AG04450 (cell line): ENCODE results near the gene ETV7. TPM values are rescaled to one million over a fixed set of nuclear protein-coding genes. Genes with fewer than 3 reads are reported as not detected.

Experiments used
- CTCF ChIA-PET: fragments of 300-600, 350-600 bp; formaldehyde crosslinking; extraction: SDS; loops from one replicate; lab custom pipeline; 2022; ENCODE audit warnings: antibody characterized with exemption, inconsistent platforms; lab: Charles Lee
- POLR2A ChIA-PET: fragments of 350-600 bp; formaldehyde crosslinking; extraction: SDS; loops from one replicate; lab custom pipeline; 2021; ENCODE audit warnings: antibody characterized with exemption, inconsistent platforms; lab: Yijun Ruan, JAX
- DNase-seq: peaks from one replicate; pipeline ENCODE4 v3.0.0-alpha.2; 2011; ENCODE audit warnings: low read depth, low spot score
- H3K27ac ChIP-seq: one replicate; pipeline ENCODE4 v1.5.1; 2012; ENCODE audit warnings: low read depth, low read length, control low read depth
- H3K27me3 ChIP-seq: one replicate; pipeline ENCODE4 v1.6.0; 2012; ENCODE audit warnings: low read length; ENCODE audit not compliant: control insufficient read depth, insufficient read depth
- H3K4me3 ChIP-seq: 2 replicates; pipeline ENCODE4 v1.5.1; 2011; ENCODE audit warnings: mild to moderate bottlenecking, low read depth, low read length, control low read depth
- H3K9me3 ChIP-seq: 2 replicates; pipeline ENCODE4 v1.5.1; 2012; ENCODE audit warnings: low read length; ENCODE audit not compliant: control insufficient read depth, insufficient read depth
- polyA plus RNA-seq: library from polyadenylated mRNA; depleted of rRNA; stranded (reverse); fragments of >200 nt; gene quantifications from 2 replicates; pipeline ENCODE4 v1.2.3, GENCODE V29; 2011
- TF ChIP-seq, protein P1 (sequence below): IDR thresholded peaks from 2 replicates; pipeline ENCODE4 v1.5.1; 2011; ENCODE audit warnings: low read depth, low read length, control low read depth, inconsistent platforms

The ETV7 gene
- polyA plus RNA-seq, 1 experiment, result 0.41 TPM

DNA sequence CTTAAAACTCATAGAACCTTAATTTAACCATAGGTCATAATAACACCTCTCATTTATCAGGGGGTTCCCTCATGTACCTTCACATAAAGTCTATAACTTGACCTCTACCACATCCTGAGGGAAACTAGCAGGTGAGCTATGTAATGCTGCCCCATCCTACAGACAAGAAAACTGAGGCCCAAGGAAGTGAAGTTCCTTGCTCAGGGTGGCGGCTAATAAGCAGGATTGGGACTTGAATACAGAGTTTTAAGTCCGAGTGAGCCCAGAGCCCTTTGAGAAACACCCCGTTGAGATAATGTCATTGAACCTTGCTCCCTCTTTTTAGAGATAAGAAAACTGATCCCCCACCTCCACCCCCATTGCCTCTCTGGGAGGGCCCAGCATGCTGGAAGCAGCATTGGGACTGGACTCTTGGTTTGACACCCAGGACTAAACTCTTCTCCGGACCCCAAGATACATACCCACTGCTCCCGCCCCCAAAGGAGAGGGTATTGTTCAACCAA lies 51.2 kb downstream of the ETV7 start:
- no peaks in the 10 kb centered on the region for H3K9me3 ChIP-seq
- CTCF ChIA-PET, result interaction anchor here (1.4 kb wide), 1 partner anchor 34 kb away, joined by 5 read pairs; no protein-coding TSS in a partner anchor
- no peak overlapping the region for H3K27ac ChIP-seq
- H3K27me3 ChIP-seq, result peaks cover 73% of the 10 kb centered on the region
- no peak for DNase-seq
- TF ChIP-seq, protein P1, sequence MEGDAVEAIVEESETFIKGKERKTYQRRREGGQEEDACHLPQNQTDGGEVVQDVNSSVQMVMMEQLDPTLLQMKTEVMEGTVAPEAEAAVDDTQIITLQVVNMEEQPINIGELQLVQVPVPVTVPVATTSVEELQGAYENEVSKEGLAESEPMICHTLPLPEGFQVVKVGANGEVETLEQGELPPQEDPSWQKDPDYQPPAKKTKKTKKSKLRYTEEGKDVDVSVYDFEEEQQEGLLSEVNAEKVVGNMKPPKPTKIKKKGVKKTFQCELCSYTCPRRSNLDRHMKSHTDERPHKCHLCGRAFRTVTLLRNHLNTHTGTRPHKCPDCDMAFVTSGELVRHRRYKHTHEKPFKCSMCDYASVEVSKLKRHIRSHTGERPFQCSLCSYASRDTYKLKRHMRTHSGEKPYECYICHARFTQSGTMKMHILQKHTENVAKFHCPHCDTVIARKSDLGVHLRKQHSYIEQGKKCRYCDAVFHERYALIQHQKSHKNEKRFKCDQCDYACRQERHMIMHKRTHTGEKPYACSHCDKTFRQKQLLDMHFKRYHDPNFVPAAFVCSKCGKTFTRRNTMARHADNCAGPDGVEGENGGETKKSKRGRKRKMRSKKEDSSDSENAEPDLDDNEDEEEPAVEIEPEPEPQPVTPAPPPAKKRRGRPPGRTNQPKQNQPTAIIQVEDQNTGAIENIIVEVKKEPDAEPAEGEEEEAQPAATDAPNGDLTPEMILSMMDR, result no peak
- H3K4me3 ChIP-seq, result no peak overlapping the region
- POLR2A ChIA-PET, result no interaction called here

DNA sequence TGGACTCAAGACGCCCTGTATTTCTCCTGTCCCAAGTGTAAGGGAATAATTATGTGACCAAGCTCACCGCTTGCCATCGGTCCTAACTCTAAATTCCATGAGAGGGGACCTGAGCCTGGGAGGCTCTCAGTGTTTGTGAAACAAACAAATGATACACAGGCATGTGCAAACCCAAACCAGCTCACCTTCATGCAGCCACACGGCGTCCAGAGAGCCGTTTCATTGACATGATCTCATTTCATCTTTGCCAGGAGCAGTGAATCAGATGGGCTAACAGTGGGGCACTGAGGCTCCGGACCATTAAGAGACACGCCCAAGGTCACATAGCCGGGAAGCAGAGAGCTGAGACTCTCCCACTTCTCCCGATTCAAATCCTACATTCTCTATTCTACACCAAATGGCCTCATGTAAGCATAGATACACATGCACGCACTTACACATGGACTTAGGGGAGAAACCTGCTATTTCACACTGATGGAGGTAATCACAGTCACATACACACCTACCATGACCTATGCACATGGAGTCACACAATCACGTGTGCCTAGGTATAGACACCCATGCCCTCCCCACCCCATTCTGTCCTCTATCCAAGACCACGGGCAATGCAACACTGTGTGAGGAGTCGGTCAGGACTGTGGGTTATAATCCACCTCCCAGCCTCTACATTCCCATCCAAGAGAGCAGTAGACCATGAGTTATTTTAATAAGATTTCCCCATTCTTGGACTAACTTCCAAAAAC lies 51.8 kb downstream of the ETV7 start:
- Histone ChIP-seq H3K4me3 (no peak overlapping the region), H3K27me3 (peaks cover 73% of the 10 kb centered on the region), H3K9me3 (no peaks in the 10 kb centered on the region), H3K27ac (no peak overlapping the region)
- ChIA-PET CTCF (interaction anchor here (2.1 kb wide), 1 partner anchor 25 kb away, joined by 7 read pairs; no protein-coding TSS in a partner anchor), POLR2A (no interaction called here)
- no peak for DNase-seq
- TF ChIP-seq, protein P1, result no peak

GRCh38 chr6:36334832-36335459 lies 52.5 kb downstream of the ETV7 start:
- POLR2A ChIA-PET, result no interaction called here
- Histone ChIP-seq H3K9me3 (no peaks in the 10 kb centered on the region; the same call in 1 of the 2 replicates), H3K27me3 (peaks cover 73% of the 10 kb centered on the region), H3K4me3 (no peak overlapping the region), H3K27ac (no peak overlapping the region)
- CTCF ChIA-PET, result interaction anchor here (2.1 kb wide), 1 partner anchor 26 kb away, joined by 7 read pairs; no protein-coding TSS in a partner anchor
- DNase-seq, result no peak
- TF ChIP-seq, protein P1, result no peak

DNA sequence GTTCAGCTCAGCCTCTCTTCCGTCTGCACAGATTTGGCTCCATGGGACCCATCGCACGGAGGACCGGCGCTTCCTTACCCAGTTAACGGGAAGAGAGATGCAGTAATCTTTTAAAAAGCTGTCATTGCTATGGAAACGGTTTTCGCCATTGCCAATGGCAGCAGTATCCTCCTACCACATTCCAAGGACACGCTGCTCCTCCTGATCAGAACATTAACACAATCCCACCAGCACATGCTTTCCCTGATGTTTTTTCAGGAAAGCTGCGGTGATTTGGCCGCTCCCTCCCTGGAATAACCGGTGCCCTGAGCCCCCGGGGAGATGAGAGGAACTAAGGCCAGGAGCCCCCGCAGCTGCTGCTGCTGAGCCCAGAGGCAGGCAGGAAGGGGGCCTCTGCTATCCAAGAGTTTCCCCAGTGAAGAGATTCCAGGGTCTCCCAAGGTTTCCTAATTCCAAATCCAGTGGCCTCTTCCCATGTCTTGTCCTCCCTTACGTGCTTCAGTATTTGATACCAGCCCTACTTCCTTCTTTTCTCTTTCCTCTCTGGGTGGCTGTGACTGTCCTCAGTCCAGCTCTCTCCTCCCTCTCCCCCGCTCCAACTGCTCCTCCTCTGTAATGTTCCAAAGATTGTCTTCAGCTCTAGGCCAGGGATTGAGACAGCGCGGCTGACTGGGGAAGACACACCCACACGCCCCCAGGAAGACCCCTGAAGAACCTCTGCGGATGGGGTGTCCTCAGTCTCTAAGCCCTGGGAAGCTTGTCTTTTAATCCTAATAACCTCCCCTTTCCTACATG lies 53.3 kb downstream of the ETV7 start:
- no peak overlapping the region for H3K27ac ChIP-seq
- peaks cover 70% of the 10 kb centered on the region for H3K27me3 ChIP-seq
- ChIA-PET CTCF (interaction anchor here (0.6 to 2.1 kb wide), 3 partner anchors 27 to 101 kb away, joined by 3 to 7 read pairs (median 4); no protein-coding TSS in a partner anchor), POLR2A (no interaction called here)
- no peak for DNase-seq
- H3K4me3 ChIP-seq, result no peak overlapping the region
- TF ChIP-seq, protein P1, result no peak
- H3K9me3 ChIP-seq, result no peaks in the 10 kb centered on the region; the same call in 1 of the 2 replicates
